HG02571 (cell line): ENCODE results near the gene SMIM14.
"Not testable (repeated sequence)": the region's sequence is repeated elsewhere in the genome, so short reads cannot be mapped to it uniquely, and the experiment has no call there.

Experiments used
- ATAC-seq: cut with Tn5 transposase; IDR thresholded peaks from one replicate; pipeline ENCODE4 v1.9.1; 2021; ENCODE audit warnings: mild to moderate bottlenecking, moderate library complexity; ENCODE audit not compliant: unreplicated experiment

SMIM14 gene

DNA sequence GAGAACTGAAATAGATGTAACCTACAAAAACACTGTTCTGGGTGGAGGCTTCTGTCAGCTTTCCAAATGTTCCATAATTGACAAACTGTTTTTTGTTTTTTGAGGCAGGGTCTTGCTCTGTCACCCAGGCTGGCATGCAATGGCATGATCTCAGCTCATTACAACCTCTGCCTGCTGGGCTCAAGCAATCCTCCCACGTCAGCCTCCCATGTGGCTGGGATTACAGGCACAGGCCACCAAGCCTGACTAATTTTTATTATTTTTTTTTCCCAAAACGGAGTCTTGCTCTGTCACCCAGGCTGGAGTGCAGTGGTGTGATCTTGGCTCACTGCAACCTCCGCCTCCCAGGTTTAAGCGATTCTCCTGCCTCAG is 136.0 kb downstream of the SMIM14 start:
- not testable (repeated sequence) for ATAC-seq

DNA sequence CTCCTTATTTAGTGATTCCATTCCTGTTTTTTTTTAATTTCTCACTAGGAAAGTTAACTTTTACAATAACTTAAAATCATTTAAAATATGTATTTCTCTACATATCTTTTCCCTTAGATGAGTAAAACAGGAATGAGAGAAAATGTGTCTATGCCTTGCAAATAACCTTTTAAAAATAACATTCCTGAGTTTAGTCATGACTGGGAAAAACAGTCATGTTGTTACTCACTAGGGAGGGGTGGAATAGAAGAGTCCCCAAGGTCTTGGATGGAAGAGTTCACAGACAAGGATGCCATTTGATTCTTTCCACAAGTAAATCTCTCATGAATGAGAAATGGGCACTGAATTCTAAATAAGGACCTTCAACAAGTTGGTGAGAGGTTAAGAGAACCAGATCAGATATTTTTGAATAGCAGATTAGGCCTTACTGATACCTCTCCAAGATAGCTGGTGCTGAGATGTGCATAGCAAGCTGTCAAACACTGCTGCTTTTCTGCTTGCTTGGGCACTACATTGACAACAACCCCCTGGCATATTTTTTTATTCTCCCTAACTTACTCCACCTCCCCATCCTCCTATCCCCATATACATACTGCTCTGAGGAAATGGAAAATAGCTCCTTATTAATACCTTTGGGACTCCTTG is 136.5 kb downstream of the SMIM14 start:
- no peak for ATAC-seq

DNA sequence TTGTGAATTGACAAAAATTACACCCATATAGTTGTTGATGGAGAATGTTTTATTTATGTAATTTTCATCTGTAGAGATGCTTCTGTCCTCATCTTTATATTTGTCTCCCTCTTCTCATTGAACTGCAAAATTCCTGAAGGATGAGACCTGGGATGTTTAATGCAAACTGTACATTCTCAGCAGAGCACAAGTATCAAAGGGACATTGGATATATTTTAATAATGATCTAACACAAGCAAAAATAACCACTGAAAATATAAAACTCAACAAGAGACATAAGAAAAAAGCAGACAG is 140.0 kb downstream of the SMIM14 start:
- ATAC-seq = no peak

DNA sequence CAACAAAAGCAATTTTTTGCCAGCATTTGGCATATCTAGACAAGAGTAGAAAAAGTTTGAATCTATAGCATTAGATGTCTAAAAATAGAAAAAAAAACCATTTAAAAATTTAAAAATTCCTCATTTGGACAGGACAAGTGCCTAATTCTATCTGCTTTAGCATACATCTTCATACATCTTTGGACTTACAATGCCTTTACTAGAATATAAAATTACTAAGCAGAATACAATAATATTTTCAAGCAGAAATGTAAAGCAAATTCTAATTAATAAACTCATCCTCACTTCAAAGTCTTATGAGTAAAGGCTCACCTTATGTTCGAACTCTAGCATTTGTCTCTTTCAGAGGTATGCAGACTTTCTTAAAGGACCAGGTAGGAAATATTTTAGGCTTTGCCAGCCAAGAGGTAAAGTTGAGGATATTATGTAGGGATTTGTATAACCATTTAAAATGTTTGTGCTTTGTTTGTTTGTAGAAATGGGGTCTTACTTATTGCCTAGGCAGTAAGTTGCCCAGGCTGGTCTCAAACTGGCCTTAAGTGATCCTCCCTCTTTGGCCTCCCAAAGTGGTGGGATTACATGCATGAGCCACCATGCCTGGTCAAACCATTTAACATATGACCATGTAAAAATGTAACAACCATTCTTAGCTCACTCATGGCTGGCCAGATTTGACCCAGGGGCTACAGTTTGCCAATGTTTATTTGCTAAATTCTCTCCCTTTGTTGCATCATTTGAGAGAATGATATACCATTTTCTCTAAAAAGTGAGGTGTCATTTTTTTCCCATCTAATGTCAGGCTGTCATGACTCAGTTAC is 140.5 kb downstream of the SMIM14 start:
- ATAC-seq = no peak
